ENCODE measurements around the gene FGFRL1. TPM values are rescaled to one million over a fixed set of nuclear protein-coding genes. Genes with fewer than 3 reads are reported as not detected.

The FGFRL1 gene
- total and polyA plus RNA-seq, 4 donors, result 6.9 to 32.9 (median 24.2) TPM

GRCh38 chr4:1039493-1040343, 28.3 kb downstream of the FGFRL1 start:
- WGBS, 2 donors, result 26 to 31% methylated on average over 19 to 20 of the region's 20 CpGs
- intact Hi-C loops (cut with DNase I), result loop anchor here in 1 of 2 donors (10.0 kb wide), 1 partner anchor 675 kb away; the partner anchor contains the start of gene SLBP
- Histone ChIP-seq H3K4me3 (ENCODE audit: low read length in 2 of 2) (no peak overlapping the region), H3K9me3 (ENCODE audit: control insufficient read depth, low read length) (no peaks in the 10 kb centered on the region), H3K27ac (ENCODE audit: low read depth in 1 of 2, low read length in 2 of 2) (peak overlapping the region; percentile 14 to 72), H3K36me3 (ENCODE audit: control insufficient read depth in 1 of 2, insufficient read depth in 2 of 2, low read length in 1 of 2) (no peaks in the 10 kb centered on the region), H3K27me3 (ENCODE audit: control insufficient read depth in 1 of 2, insufficient read depth in 2 of 2, low read length in 1 of 2) (no peaks in the 10 kb centered on the region), H3K4me1 (ENCODE audit: control insufficient read depth in 1 of 2, insufficient read depth in 2 of 2, low read length in 2 of 2) (no peaks in the 10 kb centered on the region)
- DNase-seq (peak; percentile 84 to 90), ATAC-seq (ENCODE audit: low FRiP score) (peak; percentile 53)

- Histone ChIP-seq H3K4me3 (ENCODE audit: low read length in 2 of 2) (no peak overlapping the region), H3K9me3 (ENCODE audit: control insufficient read depth, low read length) (no peaks in the 10 kb centered on the region), H3K36me3 (ENCODE audit: control insufficient read depth in 1 of 2, insufficient read depth in 2 of 2, low read length in 1 of 2) (no peaks in the 10 kb centered on the region), H3K27me3 (ENCODE audit: control insufficient read depth in 1 of 2, insufficient read depth in 2 of 2, low read length in 1 of 2) (no peaks in the 10 kb centered on the region), H3K27ac (ENCODE audit: low read depth in 1 of 2, low read length in 2 of 2) (peak overlapping the region in 1 of 2 donors; percentile 30), H3K4me1 (ENCODE audit: control insufficient read depth in 1 of 2, insufficient read depth in 2 of 2, low read length in 2 of 2) (no peaks in the 10 kb centered on the region)
- intact Hi-C loops (cut with DNase I), result loop anchor here in 1 of 2 donors (10.0 kb wide), 1 partner anchor 674 kb away; the partner anchor contains the start of gene SLBP
- ATAC-seq (ENCODE audit: low FRiP score) (no peak), DNase-seq (no peak)
- 44 to 56% methylated on average over 21 of the region's 21 CpGs for WGBS, 2 donors
These were observed 29.1 kb downstream of the FGFRL1 start for GRCh38 chr4:1040344-1041146.

GRCh38 chr4:1041147-1041935, 29.9 kb downstream of the FGFRL1 start:
- intact Hi-C loops (cut with DNase I), result loop anchor here in 1 of 2 donors (10.0 kb wide), 1 partner anchor 673 kb away; the partner anchor contains the start of gene SLBP
- peak overlapping the region in 1 of 2 donors; percentile 54 for H3K27ac ChIP-seq (ENCODE audit: low read depth in 1 of 2, low read length in 2 of 2)
- H3K36me3 ChIP-seq (ENCODE audit: control insufficient read depth in 1 of 2, insufficient read depth in 2 of 2, low read length in 1 of 2), result no peaks in the 10 kb centered on the region
- no peak for DNase-seq
- H3K9me3 ChIP-seq (ENCODE audit: control insufficient read depth, low read length), result no peaks in the 10 kb centered on the region
- no peak overlapping the region for H3K4me3 ChIP-seq (ENCODE audit: low read length in 2 of 2)
- no peaks in the 10 kb centered on the region for H3K4me1 ChIP-seq (ENCODE audit: control insufficient read depth in 1 of 2, insufficient read depth in 2 of 2, low read length in 2 of 2)
- WGBS, 2 donors, result 17 to 20% methylated on average over 36 of the region's 36 CpGs
- no peaks in the 10 kb centered on the region for H3K27me3 ChIP-seq (ENCODE audit: control insufficient read depth in 1 of 2, insufficient read depth in 2 of 2, low read length in 1 of 2)
- ATAC-seq (ENCODE audit: low FRiP score), result no peak

GRCh38 chr4:1041936-1042330, 30.5 kb downstream of the FGFRL1 start:
- H3K27me3 ChIP-seq (ENCODE audit: control insufficient read depth in 1 of 2, insufficient read depth in 2 of 2, low read length in 1 of 2), result no peaks in the 10 kb centered on the region
- H3K27ac ChIP-seq (ENCODE audit: low read depth in 1 of 2, low read length in 2 of 2), result peak overlapping the region in 1 of 2 donors; percentile 38
- no peaks in the 10 kb centered on the region for H3K4me1 ChIP-seq (ENCODE audit: control insufficient read depth in 1 of 2, insufficient read depth in 2 of 2, low read length in 2 of 2)
- DNase-seq (peak in 1 of 2 donors; percentile 45), ATAC-seq (ENCODE audit: low FRiP score) (no peak)
- no peaks in the 10 kb centered on the region for H3K9me3 ChIP-seq (ENCODE audit: control insufficient read depth, low read length)
- H3K4me3 ChIP-seq (ENCODE audit: low read length in 2 of 2), result no peak overlapping the region
- 33 to 37% methylated on average over 8 of the region's 8 CpGs for WGBS, 2 donors
- intact Hi-C loops (cut with DNase I), result loop anchor here in 1 of 2 donors (10.0 kb wide), 1 partner anchor 673 kb away; the partner anchor contains the start of gene SLBP
- no peaks in the 10 kb centered on the region for H3K36me3 ChIP-seq (ENCODE audit: control insufficient read depth in 1 of 2, insufficient read depth in 2 of 2, low read length in 1 of 2)

- ATAC-seq (ENCODE audit: low FRiP score) (no peak), DNase-seq (peak; percentile 44 to 53)
- Histone ChIP-seq H3K36me3 (ENCODE audit: control insufficient read depth in 1 of 2, insufficient read depth in 2 of 2, low read length in 1 of 2) (no peaks in the 10 kb centered on the region), H3K27me3 (ENCODE audit: control insufficient read depth in 1 of 2, insufficient read depth in 2 of 2, low read length in 1 of 2) (no peaks in the 10 kb centered on the region), H3K9me3 (ENCODE audit: control insufficient read depth, low read length) (no peaks in the 10 kb centered on the region), H3K4me1 (ENCODE audit: control insufficient read depth in 1 of 2, insufficient read depth in 2 of 2, low read length in 2 of 2) (no peaks in the 10 kb centered on the region), H3K4me3 (ENCODE audit: low read length in 2 of 2) (no peak overlapping the region), H3K27ac (ENCODE audit: low read depth in 1 of 2, low read length in 2 of 2) (no peak overlapping the region)
- intact Hi-C loops (cut with DNase I), result loop anchor here in 1 of 2 donors (10.0 kb wide), 1 partner anchor 672 kb away; the partner anchor contains the start of gene SLBP
- 89 to 90% methylated on average over 15 to 17 of the region's 17 CpGs for WGBS, 2 donors
These were observed 31.1 kb downstream of the FGFRL1 start for GRCh38 chr4:1042352-1043055.

GRCh38 chr4:1043162-1043561, 31.7 kb downstream of the FGFRL1 start:
- DNase-seq (peak in 1 of 2 donors; percentile 19), ATAC-seq (ENCODE audit: low FRiP score) (no peak)
- Histone ChIP-seq H3K9me3 (ENCODE audit: control insufficient read depth, low read length) (no peaks in the 10 kb centered on the region), H3K27ac (ENCODE audit: low read depth in 1 of 2, low read length in 2 of 2) (no peak overlapping the region), H3K36me3 (ENCODE audit: control insufficient read depth in 1 of 2, insufficient read depth in 2 of 2, low read length in 1 of 2) (no peaks in the 10 kb centered on the region), H3K4me1 (ENCODE audit: control insufficient read depth in 1 of 2, insufficient read depth in 2 of 2, low read length in 2 of 2) (no peaks in the 10 kb centered on the region), H3K27me3 (ENCODE audit: control insufficient read depth in 1 of 2, insufficient read depth in 2 of 2, low read length in 1 of 2) (no peaks in the 10 kb centered on the region), H3K4me3 (ENCODE audit: low read length in 2 of 2) (no peak overlapping the region)
- intact Hi-C loops (cut with DNase I), result loop anchor here in 1 of 2 donors (10.0 kb wide), 1 partner anchor 672 kb away; the partner anchor contains the start of gene SLBP
- 44 to 53% methylated on average over 7 of the region's 7 CpGs for WGBS, 2 donors

GRCh38 chr4:1043651-1044468, 32.4 kb downstream of the FGFRL1 start:
- H3K9me3 ChIP-seq (ENCODE audit: control insufficient read depth, low read length), result no peaks in the 10 kb centered on the region
- ATAC-seq (ENCODE audit: low FRiP score), result peak; percentile 88
- no peaks in the 10 kb centered on the region for H3K4me1 ChIP-seq (ENCODE audit: control insufficient read depth in 1 of 2, insufficient read depth in 2 of 2, low read length in 2 of 2)
- H3K27me3 ChIP-seq (ENCODE audit: control insufficient read depth in 1 of 2, insufficient read depth in 2 of 2, low read length in 1 of 2), result no peaks in the 10 kb centered on the region
- peak; percentile 98 to 99 for DNase-seq
- peak overlapping the region; percentile 69 to 82 for H3K27ac ChIP-seq (ENCODE audit: low read depth in 1 of 2, low read length in 2 of 2)
- intact Hi-C loops (cut with DNase I), result loop anchor here in 1 of 2 donors (10.0 kb wide), 1 partner anchor 671 kb away; the partner anchor contains the start of gene SLBP
- WGBS, 2 donors, result 4 to 5% methylated on average over 34 to 36 of the region's 36 CpGs
- no peaks in the 10 kb centered on the region for H3K36me3 ChIP-seq (ENCODE audit: control insufficient read depth in 1 of 2, insufficient read depth in 2 of 2, low read length in 1 of 2)
- no peak overlapping the region for H3K4me3 ChIP-seq (ENCODE audit: low read length in 2 of 2)
